GM23338 (cell line): ENCODE measurements around the gene CFAP251. TPM values are rescaled to one million over a fixed set of nuclear protein-coding genes. Genes with fewer than 3 reads are reported as not detected.
"Not testable (repeated sequence)": the region's sequence is repeated elsewhere in the genome, so short reads cannot be mapped to it uniquely, and the experiment has no call there.

Experiments used
- ATAC-seq: fragments of 200-7000 bp; cut with Tn5 transposase; 3 replicates; pipeline ENCODE4 v1.9.1; 2020
- DNase-seq: peaks from one replicate; pipeline ENCODE4 v3.0.0-alpha.2; 2015; ENCODE audit warnings: low spot score
- H2AFZ ChIP-seq: fragments of 200-600 bp; sonication (generic); 2 replicates; pipeline ENCODE4 v1.8.0; 2016; ENCODE audit warnings: antibody characterized with exemption, mild to moderate bottlenecking, moderate library complexity
- H3F3A ChIP-seq: fragments of 200-600 bp; sonication (generic); replicated peaks from 2 replicates; pipeline ENCODE4 v1.8.0; 2017; ENCODE audit warnings: antibody characterized with exemption, mixed run types, low read depth
- H3K27ac ChIP-seq: fragments of 200-600 bp; sonication (generic); 2 replicates; pipeline ENCODE4 v1.6.1; 2016; ENCODE audit warnings: low read depth
- H3K27me3 ChIP-seq: fragments of 200-600 bp; sonication (generic); 2 replicates; pipeline ENCODE4 v1.8.0; 2016; ENCODE audit warnings: mild to moderate bottlenecking, mixed run types, moderate library complexity; ENCODE audit not compliant: insufficient read depth
- H3K36me3 ChIP-seq: fragments of 200-600 bp; sonication (generic); 2 replicates; pipeline ENCODE4 v1.8.0; 2016; ENCODE audit warnings: mild to moderate bottlenecking; ENCODE audit not compliant: insufficient read depth
- H3K4me1 ChIP-seq: fragments of 200-600 bp; sonication (generic); 2 replicates; pipeline ENCODE4 v1.8.0; 2016; ENCODE audit warnings: mild to moderate bottlenecking, moderate library complexity; ENCODE audit not compliant: insufficient read depth
- H3K4me2 ChIP-seq: fragments of 200-600 bp; sonication (generic); 2 replicates; pipeline ENCODE4 v1.7.1; 2017; ENCODE audit warnings: mixed run types
- H3K4me3 ChIP-seq: fragments of 200-600 bp; sonication (generic); 2 replicates; pipeline ENCODE4 v1.6.1; 2016; ENCODE audit warnings: mixed run types
- H3K79me2 ChIP-seq: fragments of 200-600 bp; sonication (generic); replicated peaks from 2 replicates; pipeline ENCODE4 v1.8.0; 2017; ENCODE audit warnings: mild to moderate bottlenecking; ENCODE audit not compliant: insufficient read depth
- H3K9me2 ChIP-seq: fragments of 200-600 bp; sonication (generic); 2 replicates; pipeline ENCODE4 v1.8.0; 2017; ENCODE audit not compliant: insufficient read depth
- H4K20me1 ChIP-seq: fragments of 200-600 bp; sonication (generic); replicated peaks from 2 replicates; pipeline ENCODE4 v1.8.0; 2017; ENCODE audit warnings: mild to moderate bottlenecking; ENCODE audit not compliant: insufficient read depth
- H3K27ac Mint-ChIP-seq: 2 replicates; pipeline ENCODE4 v1.8.0; 2020; ENCODE audit warnings: inconsistent platforms, mild to moderate bottlenecking, moderate library complexity, mixed read lengths
- H3K27me3 Mint-ChIP-seq: 3 replicates; pipeline ENCODE4 v1.8.0; 2022; ENCODE audit warnings: low read depth, mild to moderate bottlenecking, moderate library complexity, mixed read lengths, inconsistent platforms; ENCODE audit not compliant: insufficient read depth, poor library complexity
- H3K36me3 Mint-ChIP-seq: 3 replicates; pipeline ENCODE4 v1.8.0; 2021; ENCODE audit warnings: low read depth, mild to moderate bottlenecking, inconsistent platforms, moderate library complexity, mixed read lengths
- H3K4me1 Mint-ChIP-seq: 3 replicates; pipeline ENCODE4 v1.8.0; 2020; ENCODE audit warnings: mild to moderate bottlenecking, inconsistent platforms, mixed read lengths
- H3K4me3 Mint-ChIP-seq: 3 replicates; pipeline ENCODE4 v1.8.0; 2021; ENCODE audit warnings: moderate library complexity, mild to moderate bottlenecking, inconsistent platforms, mixed read lengths
- H3K9me3 Mint-ChIP-seq: 3 replicates; pipeline ENCODE4 v1.8.0; 2020; ENCODE audit warnings: moderate library complexity, mild to moderate bottlenecking, inconsistent platforms, mixed read lengths
- CREB1 ChIP-seq: fragments of 250-450 bp; sonication (Bioruptor Pico); IDR thresholded peaks from 2 replicates; pipeline ENCODE4 v1.5.0; 2020; ENCODE audit warnings: low read depth, mild to moderate bottlenecking, moderate library complexity
- ETS1 ChIP-seq: IDR thresholded peaks from 2 replicates; pipeline ENCODE4 v1.6.1; 2016; ENCODE audit warnings: antibody characterized with exemption
- EZH2 ChIP-seq: fragments of 200-600 bp; sonication (generic); IDR thresholded peaks from one replicate; pipeline ENCODE4 v1.8.0; 2017; ENCODE audit warnings: antibody characterized with exemption, mild to moderate bottlenecking, low read depth; ENCODE audit not compliant: unreplicated experiment
- JUNB ChIP-seq: IDR thresholded peaks from one replicate; pipeline ENCODE4 v1.6.1; 2016; ENCODE audit warnings: antibody characterized with exemption; ENCODE audit not compliant: unreplicated experiment
- POLR2AphosphoS5 ChIP-seq: IDR thresholded peaks from 2 replicates; pipeline ENCODE4 v1.6.1; 2016; ENCODE audit warnings: antibody characterized with exemption, low read depth
- STAT1 ChIP-seq: IDR thresholded peaks from one replicate; pipeline ENCODE4 v1.6.1; 2016; ENCODE audit warnings: antibody characterized with exemption; ENCODE audit not compliant: unreplicated experiment
- polyA plus RNA-seq: library from polyadenylated mRNA; unstranded; fragments of >200 nt; fragmentation: Nextera tagmentation; extraction: Ambion mirVana; gene quantifications from 2 replicates; pipeline ENCODE4 v1.2.1, GENCODE V29; 2016
- total RNA-seq: library from RNA; depleted of rRNA; stranded (reverse); fragments of >200 nt; shearing (Covaris generic); gene quantifications from 2 replicates; pipeline ENCODE4 v1.2.3, GENCODE V29; 2014
- TF ChIP-seq, protein P1 (sequence below): fragments of 250-450 bp; sonication (Bioruptor Pico); IDR thresholded peaks from 2 replicates; pipeline ENCODE4 v1.5.0; 2020; ENCODE audit warnings: mild to moderate bottlenecking, moderate library complexity
- TF ChIP-seq, protein P2 (sequence below), 2 experiments: fragments of 200-600 bp in 1 of 2; sonication (generic) in 1 of 2; conservative IDR thresholded peaks; 2 replicates each; pipeline versions ENCODE4 v1.5.1 to v1.6.1; 2016 to 2017; ENCODE audit warnings: antibody characterized with exemption in 2 of 2, low read depth in 2 of 2, mild to moderate bottlenecking in 2 of 2, moderate library complexity in 1 of 2

The CFAP251 gene
- total and polyA plus RNA-seq, 2 experiments from 2014 or later = 1.4 to 2.5 TPM

GRCh38 chr12:121917950-121918678 is at the start of gene CFAP251 (continued):
- TF ChIP-seq STAT1 (no peak), ETS1 (no peak; the same call in 1 of the 2 replicates), JUNB (no peak), POLR2AphosphoS5 (0 out of 2 replicates have a peak, but pooled peaks have one; percentile 25)

DNA sequence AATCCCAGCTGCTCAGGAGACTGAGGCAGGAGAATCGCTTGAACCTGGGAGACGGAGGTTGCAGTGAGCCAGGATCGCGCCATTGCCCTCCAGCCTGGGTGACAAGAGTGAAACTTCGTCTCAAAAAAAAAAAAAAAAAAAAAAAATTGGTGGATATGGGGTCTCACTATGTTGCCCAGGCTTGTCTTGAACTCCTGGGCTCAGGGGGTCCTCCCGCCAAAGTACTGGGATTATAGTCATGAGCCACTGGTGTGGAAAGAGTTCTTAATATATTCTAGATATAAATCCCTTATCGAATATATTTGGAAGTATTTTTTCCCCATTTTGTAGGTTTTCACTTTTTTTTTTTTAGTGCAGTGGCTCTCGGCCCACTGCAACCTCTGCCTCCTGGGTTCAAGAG is 49.2 kb upstream of the CFAP251 start:
- not testable (repeated sequence) for ATAC-seq, H3K4me3 Mint-ChIP-seq, H3K4me1 Mint-ChIP-seq

GRCh38 chr12:121871467-121871866 is 46.9 kb upstream of the CFAP251 start:
- no peaks in the 10 kb centered on the region for H3K9me2 ChIP-seq
- no peaks in the 10 kb centered on the region for H3F3A ChIP-seq
- no peak overlapping the region for H3K27ac ChIP-seq
- DNase-seq = no peak
- Mint-ChIP-seq H3K36me3 (no peaks in the 10 kb centered on the region), H3K4me1 (no peaks in the 10 kb centered on the region), H3K27me3 (peaks cover 3% of the 10 kb centered on the region), H3K4me3 (no peak overlapping the region), H3K9me3 (no peaks in the 10 kb centered on the region), H3K27ac (no peak overlapping the region)
- no peak for ATAC-seq
- H3K4me1 ChIP-seq = no peaks in the 10 kb centered on the region
- no peaks in the 10 kb centered on the region for H3K36me3 ChIP-seq
- no peak overlapping the region for H3K4me3 ChIP-seq
- no peak overlapping the region for H3K4me2 ChIP-seq
- H2AFZ ChIP-seq = no peak overlapping the region
- H3K79me2 ChIP-seq = no peaks in the 10 kb centered on the region
- no peaks in the 10 kb centered on the region for H3K27me3 ChIP-seq
- no peaks in the 10 kb centered on the region for H4K20me1 ChIP-seq
- TF ChIP-seq, protein P1, sequence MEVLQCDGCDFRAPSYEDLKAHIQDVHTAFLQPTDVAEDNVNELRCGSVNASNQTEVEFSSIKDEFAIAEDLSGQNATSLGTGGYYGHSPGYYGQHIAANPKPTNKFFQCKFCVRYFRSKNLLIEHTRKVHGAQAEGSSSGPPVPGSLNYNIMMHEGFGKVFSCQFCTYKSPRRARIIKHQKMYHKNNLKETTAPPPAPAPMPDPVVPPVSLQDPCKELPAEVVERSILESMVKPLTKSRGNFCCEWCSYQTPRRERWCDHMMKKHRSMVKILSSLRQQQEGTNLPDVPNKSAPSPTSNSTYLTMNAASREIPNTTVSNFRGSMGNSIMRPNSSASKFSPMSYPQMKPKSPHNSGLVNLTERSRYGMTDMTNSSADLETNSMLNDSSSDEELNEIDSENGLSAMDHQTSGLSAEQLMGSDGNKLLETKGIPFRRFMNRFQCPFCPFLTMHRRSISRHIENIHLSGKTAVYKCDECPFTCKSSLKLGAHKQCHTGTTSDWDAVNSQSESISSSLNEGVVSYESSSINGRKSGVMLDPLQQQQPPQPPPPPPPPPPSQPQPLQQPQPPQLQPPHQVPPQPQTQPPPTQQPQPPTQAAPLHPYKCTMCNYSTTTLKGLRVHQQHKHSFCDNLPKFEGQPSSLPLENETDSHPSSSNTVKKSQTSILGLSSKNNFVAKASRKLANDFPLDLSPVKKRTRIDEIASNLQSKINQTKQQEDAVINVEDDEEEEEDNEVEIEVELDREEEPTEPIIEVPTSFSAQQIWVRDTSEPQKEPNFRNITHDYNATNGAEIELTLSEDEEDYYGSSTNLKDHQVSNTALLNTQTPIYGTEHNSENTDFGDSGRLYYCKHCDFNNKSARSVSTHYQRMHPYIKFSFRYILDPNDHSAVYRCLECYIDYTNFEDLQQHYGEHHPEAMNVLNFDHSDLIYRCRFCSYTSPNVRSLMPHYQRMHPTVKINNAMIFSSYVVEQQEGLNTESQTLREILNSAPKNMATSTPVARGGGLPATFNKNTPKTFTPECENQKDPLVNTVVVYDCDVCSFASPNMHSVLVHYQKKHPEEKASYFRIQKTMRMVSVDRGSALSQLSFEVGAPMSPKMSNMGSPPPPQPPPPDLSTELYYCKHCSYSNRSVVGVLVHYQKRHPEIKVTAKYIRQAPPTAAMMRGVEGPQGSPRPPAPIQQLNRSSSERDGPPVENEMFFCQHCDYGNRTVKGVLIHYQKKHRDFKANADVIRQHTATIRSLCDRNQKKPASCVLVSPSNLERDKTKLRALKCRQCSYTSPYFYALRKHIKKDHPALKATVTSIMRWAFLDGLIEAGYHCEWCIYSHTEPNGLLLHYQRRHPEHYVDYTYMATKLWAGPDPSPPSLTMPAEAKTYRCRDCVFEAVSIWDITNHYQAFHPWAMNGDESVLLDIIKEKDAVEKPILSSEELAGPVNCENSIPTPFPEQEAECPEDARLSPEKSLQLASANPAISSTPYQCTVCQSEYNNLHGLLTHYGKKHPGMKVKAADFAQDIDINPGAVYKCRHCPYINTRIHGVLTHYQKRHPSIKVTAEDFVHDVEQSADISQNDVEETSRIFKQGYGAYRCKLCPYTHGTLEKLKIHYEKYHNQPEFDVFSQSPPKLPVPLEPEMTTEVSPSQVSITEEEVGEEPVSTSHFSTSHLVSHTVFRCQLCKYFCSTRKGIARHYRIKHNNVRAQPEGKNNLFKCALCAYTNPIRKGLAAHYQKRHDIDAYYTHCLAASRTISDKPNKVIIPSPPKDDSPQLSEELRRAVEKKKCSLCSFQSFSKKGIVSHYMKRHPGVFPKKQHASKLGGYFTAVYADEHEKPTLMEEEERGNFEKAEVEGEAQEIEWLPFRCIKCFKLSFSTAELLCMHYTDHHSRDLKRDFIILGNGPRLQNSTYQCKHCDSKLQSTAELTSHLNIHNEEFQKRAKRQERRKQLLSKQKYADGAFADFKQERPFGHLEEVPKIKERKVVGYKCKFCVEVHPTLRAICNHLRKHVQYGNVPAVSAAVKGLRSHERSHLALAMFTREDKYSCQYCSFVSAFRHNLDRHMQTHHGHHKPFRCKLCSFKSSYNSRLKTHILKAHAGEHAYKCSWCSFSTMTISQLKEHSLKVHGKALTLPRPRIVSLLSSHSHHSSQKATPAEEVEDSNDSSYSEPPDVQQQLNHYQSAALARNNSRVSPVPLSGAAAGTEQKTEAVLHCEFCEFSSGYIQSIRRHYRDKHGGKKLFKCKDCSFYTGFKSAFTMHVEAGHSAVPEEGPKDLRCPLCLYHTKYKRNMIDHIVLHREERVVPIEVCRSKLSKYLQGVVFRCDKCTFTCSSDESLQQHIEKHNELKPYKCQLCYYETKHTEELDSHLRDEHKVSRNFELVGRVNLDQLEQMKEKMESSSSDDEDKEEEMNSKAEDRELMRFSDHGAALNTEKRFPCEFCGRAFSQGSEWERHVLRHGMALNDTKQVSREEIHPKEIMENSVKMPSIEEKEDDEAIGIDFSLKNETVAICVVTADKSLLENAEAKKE (CRISPR knock-in tag) = no peak
- TF ChIP-seq EZH2 = no peak
- TF ChIP-seq STAT1 = no peak
- TF ChIP-seq POLR2AphosphoS5 = no peak
- TF ChIP-seq CREB1 (CRISPR knock-in tag) = no peak
- no peak for TF ChIP-seq ETS1
- TF ChIP-seq, protein P2, sequence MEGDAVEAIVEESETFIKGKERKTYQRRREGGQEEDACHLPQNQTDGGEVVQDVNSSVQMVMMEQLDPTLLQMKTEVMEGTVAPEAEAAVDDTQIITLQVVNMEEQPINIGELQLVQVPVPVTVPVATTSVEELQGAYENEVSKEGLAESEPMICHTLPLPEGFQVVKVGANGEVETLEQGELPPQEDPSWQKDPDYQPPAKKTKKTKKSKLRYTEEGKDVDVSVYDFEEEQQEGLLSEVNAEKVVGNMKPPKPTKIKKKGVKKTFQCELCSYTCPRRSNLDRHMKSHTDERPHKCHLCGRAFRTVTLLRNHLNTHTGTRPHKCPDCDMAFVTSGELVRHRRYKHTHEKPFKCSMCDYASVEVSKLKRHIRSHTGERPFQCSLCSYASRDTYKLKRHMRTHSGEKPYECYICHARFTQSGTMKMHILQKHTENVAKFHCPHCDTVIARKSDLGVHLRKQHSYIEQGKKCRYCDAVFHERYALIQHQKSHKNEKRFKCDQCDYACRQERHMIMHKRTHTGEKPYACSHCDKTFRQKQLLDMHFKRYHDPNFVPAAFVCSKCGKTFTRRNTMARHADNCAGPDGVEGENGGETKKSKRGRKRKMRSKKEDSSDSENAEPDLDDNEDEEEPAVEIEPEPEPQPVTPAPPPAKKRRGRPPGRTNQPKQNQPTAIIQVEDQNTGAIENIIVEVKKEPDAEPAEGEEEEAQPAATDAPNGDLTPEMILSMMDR (conservative IDR thresholded peaks at IDR 0.05; ENCODE audit: low read depth in 2 of 2) = no peak
- no peak for TF ChIP-seq JUNB

More for the DNA sequence above, 49.2 kb upstream of the CFAP251 start:
- H3K4me2 ChIP-seq, H3K27ac Mint-ChIP-seq, H2AFZ ChIP-seq, H3K36me3 Mint-ChIP-seq, H3K27me3 ChIP-seq, H3K9me3 Mint-ChIP-seq, H4K20me1 ChIP-seq, H3K27ac ChIP-seq, H3K4me1 ChIP-seq, H3K9me2 ChIP-seq, DNase-seq, H3K79me2 ChIP-seq, H3K27me3 Mint-ChIP-seq, H3K4me3 ChIP-seq, H3K36me3 ChIP-seq, H3F3A ChIP-seq: not testable (repeated sequence)
